Transverse colon (tissue), 4 donors: ENCODE data around the gene ZNF575. TPM values are rescaled to one million over a fixed set of nuclear protein-coding genes. Genes with fewer than 3 reads are reported as not detected.

Source experiments
- DNase-seq: peaks from one replicate; pipeline ENCODE4 v3.0.0-alpha.2; 2019
- H3K27ac ChIP-seq, 4 donors: fragments of 200-600 bp; sonication (generic); 2 replicates each; pipeline ENCODE4 v1.5.1; 2016 to 2018; ENCODE audit warnings: inconsistent platforms in 4 of 4
- H3K27me3 ChIP-seq: fragments of 200-600 bp; sonication (generic); 2 replicates; pipeline ENCODE4 v1.5.1; 2017; ENCODE audit warnings: inconsistent platforms
- H3K36me3 ChIP-seq, 4 donors: fragments of 200-600 bp; sonication (generic); 2 replicates each; pipeline ENCODE4 v1.5.1; 2017 to 2019; ENCODE audit warnings: inconsistent platforms in 4 of 4
- H3K4me1 ChIP-seq, 4 donors: fragments of 200-600 bp; sonication (generic); 2 replicates each; pipeline ENCODE4 v1.5.1; 2017 to 2020; ENCODE audit warnings: inconsistent platforms in 4 of 4
- H3K4me3 ChIP-seq, 4 donors: fragments of 200-600 bp; sonication (generic); 1 replicate in 1 of 4; 2 replicates in 3 of 4; pipeline versions ENCODE4 v1.5.1 to v1.6.1; 2017 to 2019; ENCODE audit warnings: inconsistent platforms in 4 of 4
- H3K9me3 ChIP-seq, 2 donors: fragments of 200-600 bp; sonication (generic); 2 replicates each; pipeline ENCODE4 v1.5.1; 2017 to 2019; ENCODE audit warnings: inconsistent platforms in 2 of 2
- CTCF ChIP-seq, 5 experiments: fragments of 200-600 bp in 3 of 5; fragments of 450-650 bp in 2 of 5; sonication (generic) in 3 of 5; IDR thresholded peaks; 1 replicate in 2 of 5; 2 replicates in 3 of 5; pipeline ENCODE4 v1.5.1; 2016 to 2017; ENCODE audit warnings: antibody characterized with exemption in 5 of 5, inconsistent platforms in 3 of 5, mild to moderate bottlenecking in 2 of 5, moderate library complexity in 1 of 5
- EP300 ChIP-seq: sonication (generic); formaldehyde crosslinking; IDR thresholded peaks from one replicate; pipeline ENCODE4 v1.6.1; 2017; ENCODE audit warnings: antibody characterized with exemption, low read depth
- POLR2A ChIP-seq: fragments of 450-650 bp; IDR thresholded peaks from one replicate; pipeline ENCODE4 v1.6.1; 2016; ENCODE audit warnings: antibody characterized with exemption, mild to moderate bottlenecking, moderate library complexity
- POLR2AphosphoS5 ChIP-seq, 3 donors: sonication (generic); formaldehyde crosslinking; IDR thresholded peaks; one replicate each; pipeline ENCODE4 v1.6.1; 2016; ENCODE audit warnings: antibody characterized with exemption in 3 of 3
- WGBS, 2 donors: methylation state at CpG; one replicate each; pipeline ENCODE4 v1.1.5; 2018; ENCODE audit warnings: low coverage in 1 of 2; 5-methylcytosine and 5-hydroxymethylcytosine counted together
- in situ Hi-C, 4 donors: fragments of 200-750 bp; cut with MboI; loops; one replicate each; pipeline versions ENCODE4 v1.15.0 to v1.15.1; 2017; ENCODE audit warnings: low sequenced_read_pairs in 3 of 4, low pct_ligation_motif_present in 1 of 4, low pct_unique_long_range_greater_than_20kb in 1 of 4
- intact Hi-C: fragments of 100-400 bp; cut with DNase I; formaldehyde crosslinking; loops from one replicate; pipeline ENCODE4 v1.15.1; 2023; ENCODE audit warnings: low total_unique reads
- total RNA-seq, 4 donors: library from RNA; depleted of rRNA; stranded (reverse); fragments of >200 nt; gene quantifications; one replicate each; pipeline ENCODE4 v1.1.0, GENCODE V29; 2016

ZNF575 gene
- total RNA-seq, 4 donors from 2014 or later: 0.20 to 1.9 (median 1.8) TPM; not detected in 1

GRCh38 chr19:43564800-43565199 lies 31.8 kb downstream of the ZNF575 start:
- H3K9me3 ChIP-seq: no peaks in the 10 kb centered on the region
- H3K27ac ChIP-seq: no peak overlapping the region
- no peak for TF ChIP-seq POLR2AphosphoS5 (IDR thresholded peaks at IDR 0.05)
- intact Hi-C loops: loop anchor here (10.0 kb wide), 1 partner anchor 90 kb away; no protein-coding TSS in a partner anchor
- in situ Hi-C loops: no loop called here
- no peak for DNase-seq
- H3K36me3 ChIP-seq: no peaks in the 10 kb centered on the region
- H3K27me3 ChIP-seq: no peaks in the 10 kb centered on the region
- 83 to 86% methylated on average over 9 of the region's 9 CpGs for WGBS, 2 donors
- H3K4me3 ChIP-seq: no peak overlapping the region
- peaks cover 0 to 13% (median 7%) of the 10 kb centered on the region in 4 donors for H3K4me1 ChIP-seq

- Histone ChIP-seq H3K27ac (no peak overlapping the region), H3K36me3 (no peaks in the 10 kb centered on the region), H3K9me3 (no peaks in the 10 kb centered on the region), H3K4me1 (peaks cover 4 to 9% (median 5%) of the 10 kb centered on the region in 4 donors), H3K27me3 (no peaks in the 10 kb centered on the region), H3K4me3 (no peak overlapping the region)
- intact Hi-C loops: loop anchor here (10.0 kb wide), 1 partner anchor 85 kb away; no protein-coding TSS in a partner anchor
- in situ Hi-C loops: no loop called here
- no peak for DNase-seq
- no peak for TF ChIP-seq POLR2AphosphoS5 (IDR thresholded peaks at IDR 0.05)
- no peak for TF ChIP-seq EP300
- no peak for TF ChIP-seq CTCF (IDR thresholded peaks at IDR 0.05)
- no peak for TF ChIP-seq POLR2A
- 68 to 73% methylated on average over 4 to 5 of the region's 5 CpGs for WGBS, 2 donors
Observed at GRCh38 chr19:43569657-43570056, 36.7 kb downstream of the ZNF575 start.

GRCh38 chr19:43570174-43570791 lies 37.3 kb downstream of the ZNF575 start:
- Histone ChIP-seq H3K4me3 (no peak overlapping the region), H3K36me3 (no peaks in the 10 kb centered on the region), H3K27me3 (no peaks in the 10 kb centered on the region), H3K4me1 (peaks cover 5 to 13% (median 9%) of the 10 kb centered on the region in 4 donors), H3K27ac (no peak overlapping the region), H3K9me3 (no peaks in the 10 kb centered on the region)
- DNase-seq: no peak
- 65% methylated on average over 5 of the region's 5 CpGs; no CpG with 5 or more reads in 1 of the 2 donors for WGBS, 2 donors
- intact Hi-C loops: no loop called here
- TF ChIP-seq EP300 (no peak), CTCF (IDR thresholded peaks at IDR 0.05) (no peak)
- in situ Hi-C loops: no loop called here

- DNase-seq: no peak
- WGBS, 2 donors: 54 to 69% methylated on average over 3 of the region's 3 CpGs
- Histone ChIP-seq H3K4me3 (no peak overlapping the region), H3K4me1 (peaks cover 5 to 21% (median 12%) of the 10 kb centered on the region in 4 donors), H3K9me3 (no peaks in the 10 kb centered on the region), H3K27ac (peak overlapping the region in 2 of 4 donors; percentile 37 to 45), H3K36me3 (no peaks in the 10 kb centered on the region), H3K27me3 (no peaks in the 10 kb centered on the region)
- intact Hi-C loops: loop anchor here (2.0 kb wide), 1 partner anchor 31 kb away; no protein-coding TSS in a partner anchor
- in situ Hi-C loops: no loop called here
- TF ChIP-seq CTCF (IDR thresholded peaks at IDR 0.05) (no peak), POLR2A (no peak), POLR2AphosphoS5 (IDR thresholded peaks at IDR 0.05) (no peak), EP300 (no peak)
Observed at GRCh38 chr19:43572171-43572588, 39.2 kb downstream of the ZNF575 start.
